Measurements from ENCODE around the gene DDC. TPM values are rescaled to one million over a fixed set of nuclear protein-coding genes. Genes with fewer than 3 reads are reported as not detected.

Gene DDC
- total and polyA plus RNA-seq, 7 donors = 0.36 to 77.2 (median 49.9) TPM; not detected in 3

DNA sequence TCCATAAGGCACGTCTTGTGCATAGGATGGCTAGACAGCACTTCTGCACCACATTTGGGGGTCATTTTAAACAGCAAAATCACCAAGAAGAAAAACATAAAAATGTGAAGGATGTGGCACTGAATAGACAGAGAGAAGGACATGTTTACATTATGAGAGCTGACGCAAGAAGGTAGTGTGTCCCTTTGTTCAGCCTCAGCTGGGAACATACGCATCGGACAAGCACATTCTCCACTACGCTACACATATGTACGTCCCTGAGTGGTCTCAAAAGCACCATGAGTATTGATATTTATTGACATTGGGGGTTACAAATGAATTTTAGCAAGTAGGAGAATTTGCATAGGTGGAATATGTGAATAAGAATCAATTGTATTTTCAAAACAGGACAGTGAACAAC, 20.2 kb downstream of the DDC start:
- no peaks in the 10 kb centered on the region for H3K9me3 ChIP-seq
- H3K36me3 ChIP-seq = no peaks in the 10 kb centered on the region
- H3K4me1 ChIP-seq = no peaks in the 10 kb centered on the region
- 77 to 83% methylated on average over 6 of the region's 6 CpGs for WGBS, 2 donors
- TF ChIP-seq, protein P1, sequence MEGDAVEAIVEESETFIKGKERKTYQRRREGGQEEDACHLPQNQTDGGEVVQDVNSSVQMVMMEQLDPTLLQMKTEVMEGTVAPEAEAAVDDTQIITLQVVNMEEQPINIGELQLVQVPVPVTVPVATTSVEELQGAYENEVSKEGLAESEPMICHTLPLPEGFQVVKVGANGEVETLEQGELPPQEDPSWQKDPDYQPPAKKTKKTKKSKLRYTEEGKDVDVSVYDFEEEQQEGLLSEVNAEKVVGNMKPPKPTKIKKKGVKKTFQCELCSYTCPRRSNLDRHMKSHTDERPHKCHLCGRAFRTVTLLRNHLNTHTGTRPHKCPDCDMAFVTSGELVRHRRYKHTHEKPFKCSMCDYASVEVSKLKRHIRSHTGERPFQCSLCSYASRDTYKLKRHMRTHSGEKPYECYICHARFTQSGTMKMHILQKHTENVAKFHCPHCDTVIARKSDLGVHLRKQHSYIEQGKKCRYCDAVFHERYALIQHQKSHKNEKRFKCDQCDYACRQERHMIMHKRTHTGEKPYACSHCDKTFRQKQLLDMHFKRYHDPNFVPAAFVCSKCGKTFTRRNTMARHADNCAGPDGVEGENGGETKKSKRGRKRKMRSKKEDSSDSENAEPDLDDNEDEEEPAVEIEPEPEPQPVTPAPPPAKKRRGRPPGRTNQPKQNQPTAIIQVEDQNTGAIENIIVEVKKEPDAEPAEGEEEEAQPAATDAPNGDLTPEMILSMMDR (IDR thresholded peaks at IDR 0.05) = no peak
- TF ChIP-seq POLR2A (IDR thresholded peaks at IDR 0.05) = no peak
- TF ChIP-seq POLR2AphosphoS5 (IDR thresholded peaks at IDR 0.05) = no peak
- no peak for TF ChIP-seq EP300 (IDR thresholded peaks at IDR 0.05)
- no peak for DNase-seq
- no peak overlapping the region for H3K4me3 ChIP-seq
- H3K27me3 ChIP-seq = no peaks in the 10 kb centered on the region
- intact Hi-C loops (cut with DNase I) = no loop called here
- H3K27ac ChIP-seq = no peak overlapping the region

DNA sequence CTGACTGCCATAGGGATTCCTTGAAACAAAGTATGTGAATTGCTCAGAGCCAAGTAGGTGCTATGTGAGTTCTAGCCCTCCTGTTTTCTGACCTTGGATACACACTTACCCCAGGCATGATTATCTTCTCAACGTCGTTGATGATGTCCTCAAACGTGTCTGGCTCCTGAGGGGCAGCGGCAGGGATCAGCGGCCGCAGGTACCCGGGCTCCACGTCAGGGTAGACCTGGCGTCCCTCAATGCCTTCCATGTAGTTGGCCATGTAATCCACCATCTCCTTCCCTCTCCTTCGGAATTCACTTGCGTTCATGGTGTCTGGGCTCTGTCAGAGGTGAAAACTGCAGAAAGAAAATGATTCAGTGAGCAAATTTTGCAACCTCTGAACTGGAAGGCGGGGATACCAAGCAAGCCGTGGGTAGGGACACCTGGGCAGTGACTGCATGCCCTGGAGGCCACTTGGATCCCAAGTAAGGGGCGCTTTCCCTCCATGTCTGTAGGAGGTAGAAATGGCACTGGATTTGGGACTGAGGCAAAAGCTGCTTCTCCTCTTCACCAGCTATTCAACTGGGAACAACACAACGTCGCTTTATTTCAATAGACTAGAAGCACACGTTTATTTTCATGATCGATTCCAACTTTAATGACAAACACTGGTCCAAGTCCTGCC, 21.3 kb downstream of the DDC start:
- Histone ChIP-seq H3K4me1 (no peaks in the 10 kb centered on the region), H3K4me3 (no peak overlapping the region), H3K27me3 (no peaks in the 10 kb centered on the region), H3K9me3 (no peaks in the 10 kb centered on the region), H3K36me3 (no peaks in the 10 kb centered on the region), H3K27ac (no peak overlapping the region)
- no peak for TF ChIP-seq POLR2AphosphoS5 (IDR thresholded peaks at IDR 0.05)
- TF ChIP-seq POLR2A (IDR thresholded peaks at IDR 0.05) = no peak
- no peak for TF ChIP-seq EP300 (IDR thresholded peaks at IDR 0.05)
- TF ChIP-seq, protein P1 (IDR thresholded peaks at IDR 0.05) = no peak
- intact Hi-C loops (cut with DNase I) = no loop called here
- 93 to 94% methylated on average over 18 of the region's 18 CpGs for WGBS, 2 donors
- DNase-seq = no peak

DNA sequence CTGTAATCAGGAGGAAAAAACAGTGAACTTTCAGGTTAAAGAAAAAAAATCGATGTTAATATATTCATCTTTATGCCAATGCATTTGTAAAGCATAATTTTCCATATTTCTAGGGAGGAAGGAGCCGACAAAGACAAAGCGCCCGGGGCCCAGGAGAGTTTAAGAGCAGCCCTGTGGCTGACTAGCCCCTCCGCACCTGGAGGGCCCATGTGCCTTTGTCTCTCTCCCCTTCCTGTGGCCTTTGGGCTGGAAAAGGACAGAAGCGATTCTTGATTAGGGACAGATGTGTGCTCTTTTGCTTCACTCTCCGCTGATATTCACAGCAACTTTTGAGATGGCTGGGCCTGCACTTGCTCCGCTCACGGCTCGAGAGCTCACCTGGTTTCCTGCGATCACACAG, 23.1 kb downstream of the DDC start:
- Histone ChIP-seq H3K9me3 (no peaks in the 10 kb centered on the region), H3K36me3 (no peaks in the 10 kb centered on the region), H3K4me3 (no peak overlapping the region), H3K27me3 (no peaks in the 10 kb centered on the region), H3K4me1 (no peaks in the 10 kb centered on the region), H3K27ac (no peak overlapping the region)
- DNase-seq = no peak
- WGBS, 2 donors = 93 to 95% methylated on average over 11 of the region's 11 CpGs
- TF ChIP-seq EP300 (IDR thresholded peaks at IDR 0.05) (no peak), POLR2AphosphoS5 (IDR thresholded peaks at IDR 0.05) (no peak), POLR2A (IDR thresholded peaks at IDR 0.05) (no peak)
- TF ChIP-seq, protein P1 (IDR thresholded peaks at IDR 0.05) = no peak
- intact Hi-C loops (cut with DNase I) = no loop called here

DNA sequence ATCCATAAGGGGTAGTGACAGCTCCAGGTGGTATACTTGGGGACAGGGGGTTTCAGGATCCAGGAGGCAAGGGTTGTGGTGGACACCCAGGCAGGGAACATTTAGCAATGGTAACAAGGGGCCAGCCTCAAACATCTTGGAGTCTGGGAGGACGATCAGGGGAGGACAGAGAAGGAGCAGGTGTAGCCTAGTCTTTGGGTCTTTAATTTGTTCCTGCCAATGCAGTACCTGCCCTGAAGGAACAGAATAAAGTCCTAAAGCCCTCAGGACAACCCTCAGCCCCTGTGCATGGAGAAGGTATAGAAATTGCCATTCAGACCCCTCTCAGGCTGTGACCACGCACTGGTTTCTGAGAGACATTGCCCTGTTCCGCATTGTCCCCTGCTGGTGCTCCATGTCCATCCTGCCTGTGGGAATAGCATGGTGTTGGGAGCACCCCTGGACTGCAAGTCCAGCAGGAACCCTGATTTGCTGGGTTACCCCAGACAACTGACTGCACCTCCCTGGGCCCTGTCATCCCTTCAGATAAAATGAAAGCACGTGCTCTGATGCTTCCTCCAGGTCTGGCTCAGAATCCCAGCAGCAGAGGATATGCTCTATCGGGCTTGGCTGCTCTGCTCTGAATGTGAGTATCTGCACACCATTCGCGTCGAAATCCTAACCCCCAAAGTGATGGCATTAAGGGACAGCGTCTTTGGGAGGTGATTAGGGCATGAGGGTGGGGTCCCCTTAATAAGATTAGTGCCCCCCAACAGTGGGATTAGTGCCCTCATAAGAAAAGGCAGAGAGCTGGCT, 24.2 kb downstream of the DDC start:
- WGBS, 2 donors = 94 to 95% methylated on average over 9 of the region's 9 CpGs
- Histone ChIP-seq H3K27ac (no peak overlapping the region), H3K4me1 (no peaks in the 10 kb centered on the region), H3K36me3 (no peaks in the 10 kb centered on the region), H3K9me3 (no peaks in the 10 kb centered on the region), H3K4me3 (no peak overlapping the region), H3K27me3 (no peaks in the 10 kb centered on the region)
- intact Hi-C loops (cut with DNase I) = no loop called here
- DNase-seq = no peak
- no peak for TF ChIP-seq POLR2A (IDR thresholded peaks at IDR 0.05)
- TF ChIP-seq, protein P1 (IDR thresholded peaks at IDR 0.05) = no peak
- no peak for TF ChIP-seq EP300 (IDR thresholded peaks at IDR 0.05)
- no peak for TF ChIP-seq POLR2AphosphoS5 (IDR thresholded peaks at IDR 0.05)

Data from sigmoid colon (tissue), 7 donors.